Measurements from ENCODE around the gene THAP4. TPM values are rescaled to one million over a fixed set of nuclear protein-coding genes. Genes with fewer than 3 reads are reported as not detected.
A peak's percentile ranks its signal among the peaks of the same experiment; 100 is the strongest.

Gene THAP4
- total and polyA plus RNA-seq, 2 of the 13 experiments (the other 11 are each of a cell fraction or from before 2014, with no cell fraction given) = 59.7 to 75.7 TPM

GRCh38 chr2:241546771-241547498, 90.0 kb downstream of the THAP4 start (continued):
- TF ChIP-seq ZNF318 (CRISPR knock-in tag; IDR thresholded peaks at IDR 0.05) (no peak), ZNF768 (CRISPR knock-in tag; IDR thresholded peaks at IDR 0.05) (peak; percentile 72; the same call in 1 of the 2 replicates), CENPT (CRISPR knock-in tag; IDR thresholded peaks at IDR 0.05; ENCODE audit: low read depth) (0 out of 2 replicates have a peak, but pooled peaks have one; percentile 57), ARID2 (CRISPR knock-in tag; IDR thresholded peaks at IDR 0.05; ENCODE audit: borderline replicate concordance) (no peak), ZBTB44 (CRISPR knock-in tag; IDR thresholded peaks at IDR 0.05) (no peak), ZNF530 (CRISPR knock-in tag; IDR thresholded peaks at IDR 0.05; ENCODE audit: low read depth) (no peak), CEBPZ (IDR thresholded peaks at IDR 0.05; ENCODE audit: low read length) (no peak), CCAR2 (optimal IDR thresholded peaks at IDR 0.05; ENCODE audit: low read depth, low read length) (no peak), ETV6 (CRISPR knock-in tag; conservative IDR thresholded peaks at IDR 0.05) (peak; percentile 71; the same call in 1 of the 2 replicates), NRL (CRISPR knock-in tag; IDR thresholded peaks at IDR 0.05; ENCODE audit: borderline replicate concordance) (no peak)
